ENCODE data around the gene PEX5.

PEX5 gene

DNA sequence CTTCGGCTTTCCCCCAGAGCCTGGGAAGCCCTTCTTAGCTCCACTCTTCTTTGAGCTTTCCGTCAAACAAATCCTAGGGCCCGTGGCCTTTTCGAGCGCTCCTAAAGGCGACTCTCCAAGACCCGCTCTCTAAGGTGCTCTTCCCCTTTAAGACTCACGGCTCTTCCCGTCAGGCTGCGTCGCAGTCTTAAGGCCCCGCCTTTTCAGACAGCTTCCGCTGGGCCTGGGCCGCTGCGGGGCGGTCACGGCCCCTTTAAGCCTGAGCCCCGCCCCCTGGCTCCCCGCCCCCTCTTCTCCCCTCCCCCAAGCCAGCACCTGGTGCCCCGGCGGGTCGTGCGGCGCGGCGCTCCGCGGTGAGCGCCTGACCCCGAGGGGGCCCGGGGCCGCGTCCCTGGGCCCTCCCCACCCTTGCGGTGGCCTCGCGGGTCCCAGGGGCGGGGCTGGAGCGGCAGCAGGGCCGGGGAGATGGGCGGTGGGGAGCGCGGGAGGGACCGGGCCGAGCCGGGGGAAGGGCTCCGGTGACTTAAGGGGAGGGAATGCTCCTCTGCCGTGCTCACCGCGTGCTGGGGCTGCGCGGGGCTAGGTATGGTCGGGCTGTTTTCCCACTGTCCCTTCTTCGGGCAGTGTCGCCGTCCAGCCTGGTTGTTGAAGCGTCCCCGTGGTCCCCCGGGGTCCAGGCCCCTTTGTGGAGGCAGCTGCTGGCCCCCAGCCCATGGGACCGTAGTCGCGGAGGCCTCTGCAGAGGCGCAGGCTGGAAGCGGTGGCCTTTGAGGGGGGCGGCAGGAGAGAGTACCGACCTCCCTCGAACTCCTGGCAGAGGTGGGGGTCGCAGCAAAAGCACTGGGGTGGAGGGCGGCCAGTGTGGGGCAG is at the start of gene PEX5:
TSS of gene PEX5 (plus strand) at position 289 of the 870 bp plus-strand sequence. CDS start 692 bp downstream, outside the sequence.
- DNase-seq (ENCODE audit: low spot score): peak; percentile 97

DNA sequence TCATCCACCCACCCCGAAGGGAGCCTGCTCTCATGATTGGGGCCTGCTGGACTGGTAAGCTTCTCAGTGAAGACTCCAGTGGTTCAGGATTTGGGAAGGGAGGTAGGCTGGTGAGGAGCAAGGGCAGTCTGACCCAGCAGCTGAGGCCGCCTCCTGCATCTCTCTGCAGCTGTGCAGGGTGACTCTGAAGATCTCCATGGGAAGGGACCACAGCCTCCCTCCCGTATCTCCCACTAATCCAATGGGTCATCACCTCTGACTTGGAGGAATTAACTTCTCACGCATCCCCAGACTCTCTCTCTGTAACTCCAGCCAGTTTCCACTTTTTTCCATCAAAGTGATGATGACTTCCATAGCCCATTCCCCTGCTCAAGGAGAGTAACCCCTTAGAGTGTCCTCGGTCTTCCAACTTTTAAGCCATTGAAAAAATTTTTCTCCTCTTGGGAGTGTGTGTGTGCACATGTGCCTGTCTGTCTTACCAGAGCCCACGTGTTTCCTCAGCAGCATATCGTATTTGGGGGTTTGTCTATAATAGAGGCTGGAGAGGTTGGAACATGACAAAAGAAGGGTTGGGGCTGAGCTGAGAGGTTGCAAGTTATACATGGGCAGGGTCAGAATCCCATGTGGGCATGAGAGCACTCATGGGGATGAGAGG is 48.0 kb upstream of the PEX5 start:
- no peak for DNase-seq (ENCODE audit: low spot score)

DNA sequence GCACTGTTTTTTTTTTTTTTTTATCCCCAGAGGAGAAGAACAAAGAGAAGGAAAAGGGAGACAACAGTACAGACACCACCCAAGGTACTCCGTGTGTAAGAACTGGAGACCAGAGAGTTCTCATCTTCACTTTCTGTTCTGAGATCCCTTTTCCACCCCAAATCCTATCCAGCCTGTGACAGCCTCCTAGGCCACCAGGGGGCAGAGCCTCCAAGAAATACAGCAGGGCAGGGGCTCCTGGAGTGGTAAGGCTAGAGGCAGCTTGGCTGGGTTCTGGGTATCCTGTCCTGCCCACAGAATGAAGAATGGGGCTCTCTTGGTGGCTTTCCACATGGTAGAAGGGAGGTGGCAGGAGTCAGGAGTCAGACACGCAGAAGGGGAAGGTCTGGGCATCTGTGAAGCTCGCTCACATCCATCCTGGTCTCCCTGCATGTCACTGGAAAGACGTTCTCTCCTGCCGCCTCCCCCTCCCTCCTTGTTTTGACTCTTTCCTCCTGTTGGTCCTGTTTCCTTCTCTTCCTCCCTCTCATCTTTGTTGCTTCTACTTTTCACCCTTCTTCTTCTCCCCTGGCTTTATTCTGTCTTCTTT is 47.3 kb upstream of the PEX5 start:
- DNase-seq (ENCODE audit: low spot score): peak; percentile 63

DNA sequence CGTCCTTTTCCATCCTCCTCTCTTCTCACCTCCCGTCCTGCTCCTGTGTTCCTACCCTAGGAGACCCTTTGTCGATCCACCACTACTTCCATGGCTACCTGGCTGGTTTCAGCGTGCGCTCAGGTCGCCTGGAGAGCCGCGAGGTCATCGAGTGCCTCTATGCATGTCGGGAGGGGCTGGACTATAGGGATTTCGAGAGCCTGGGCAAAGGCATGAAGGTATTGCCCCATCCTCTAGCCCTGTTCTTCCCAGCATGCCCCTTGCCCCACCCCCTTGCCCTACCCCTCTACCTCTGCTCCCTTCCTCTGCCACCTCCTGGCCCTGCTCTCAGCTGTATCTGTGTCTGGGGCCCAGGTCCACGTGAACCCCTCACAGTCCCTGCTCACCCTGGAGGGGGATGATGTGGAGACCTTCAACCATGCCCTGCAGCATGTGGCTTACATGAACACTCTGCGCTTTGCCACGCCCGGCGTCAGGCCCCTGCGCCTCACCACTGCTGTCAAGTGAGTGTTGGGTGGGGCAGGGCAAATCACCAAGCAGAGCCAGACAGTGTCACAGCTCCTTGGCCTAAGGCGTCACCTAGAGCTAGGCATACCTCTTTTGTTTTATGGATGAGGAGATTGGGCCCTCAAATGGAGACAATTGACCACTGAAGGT is 46.5 kb upstream of the PEX5 start:
- DNase-seq (ENCODE audit: low spot score): no peak

DNA sequence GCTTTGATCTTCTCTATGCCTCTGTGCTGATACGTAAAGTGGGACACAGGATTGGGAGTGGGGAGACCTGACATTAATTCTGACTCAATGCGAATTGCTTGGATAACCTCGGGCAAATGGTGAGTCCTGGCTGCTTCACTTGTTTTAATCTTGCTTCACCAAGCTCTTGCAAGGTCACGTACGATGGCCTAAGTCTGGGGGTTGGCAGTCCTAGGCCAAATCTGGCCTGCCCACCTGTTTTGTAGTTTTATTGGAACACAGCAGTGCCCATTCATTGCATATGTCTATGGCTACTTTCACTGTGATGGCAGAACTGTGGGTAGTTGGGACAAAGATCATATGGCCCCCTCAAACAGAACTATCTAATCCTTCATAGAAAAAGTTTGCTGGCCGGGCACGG is 45.9 kb upstream of the PEX5 start:
- DNase-seq (ENCODE audit: low spot score): no peak

DNA sequence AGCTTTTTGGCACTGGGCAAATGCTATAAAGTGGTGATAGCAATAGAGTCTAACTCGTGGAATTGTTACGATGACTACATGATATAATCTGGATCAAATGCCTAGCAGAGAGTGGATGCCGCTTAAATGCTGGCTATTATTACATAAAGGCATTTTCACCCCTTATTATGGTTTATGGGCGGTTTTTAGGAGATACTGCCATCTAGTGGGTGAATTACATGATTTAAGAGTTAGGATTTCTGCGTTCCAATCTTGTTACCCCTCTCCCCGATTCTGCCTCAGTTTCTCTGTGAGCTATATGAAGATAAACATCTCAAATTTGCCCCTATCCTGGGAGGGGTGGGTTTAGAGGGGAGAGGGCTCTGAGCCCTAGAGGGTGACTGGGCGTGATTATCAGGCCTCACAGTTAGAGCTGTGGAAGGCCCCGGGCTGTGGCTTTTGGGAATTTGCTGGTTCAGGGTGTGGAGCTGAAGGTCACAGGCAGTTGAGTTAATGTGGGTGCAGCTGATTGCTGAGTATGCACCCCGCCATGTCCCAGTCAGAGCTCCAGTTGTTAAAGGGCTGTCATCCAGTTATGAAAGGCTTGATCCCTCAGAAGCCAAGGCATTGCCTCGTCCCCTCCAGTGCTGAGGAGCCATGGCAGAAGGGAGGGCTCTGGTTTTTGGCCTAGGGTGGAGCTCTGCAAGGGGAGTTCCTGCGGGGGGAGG is 44.9 kb upstream of the PEX5 start:
- peak; percentile 52 for DNase-seq (ENCODE audit: low spot score)

DNA sequence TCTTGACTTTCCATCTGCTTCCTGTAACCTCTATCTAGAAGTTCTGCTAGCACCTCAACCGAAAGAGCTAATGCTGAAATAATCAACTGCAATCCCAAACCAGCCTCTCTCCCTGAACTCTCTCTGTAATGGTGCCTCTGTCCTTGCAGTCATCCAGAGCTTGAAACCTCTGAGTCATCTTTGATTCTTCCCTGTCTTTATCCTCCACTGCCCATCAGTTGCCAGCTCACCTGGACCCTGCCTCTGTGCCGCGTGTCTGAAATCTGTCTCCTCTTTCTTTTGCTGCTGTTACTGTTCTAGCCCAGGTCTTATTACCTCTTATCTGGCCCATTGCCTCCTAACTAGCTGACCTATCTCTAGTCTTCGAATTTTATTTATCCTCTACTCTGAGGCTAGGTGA is 43.8 kb upstream of the PEX5 start:
- DNase-seq (ENCODE audit: low spot score): no peak

DNA sequence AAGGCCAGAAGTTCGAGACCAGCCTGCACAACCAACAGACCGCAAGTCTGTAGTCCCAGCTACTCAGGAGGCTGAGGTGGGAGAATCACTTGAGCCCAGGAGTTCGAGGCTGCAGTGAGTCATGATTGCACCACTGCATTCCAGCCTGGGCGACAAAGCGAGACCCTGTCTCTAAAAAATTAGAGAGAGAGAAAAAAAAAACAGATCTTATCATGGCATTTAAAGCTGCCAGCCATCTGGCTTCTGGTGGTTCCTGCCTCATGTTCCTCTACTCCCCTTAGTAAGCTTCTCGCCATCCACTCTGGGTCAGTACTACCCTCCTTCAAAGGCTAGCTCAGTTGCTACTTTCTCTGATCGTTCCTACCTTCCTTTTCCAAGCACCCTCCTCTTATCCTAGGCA is 43.3 kb upstream of the PEX5 start:
- DNase-seq (ENCODE audit: low spot score): no peak

DNA sequence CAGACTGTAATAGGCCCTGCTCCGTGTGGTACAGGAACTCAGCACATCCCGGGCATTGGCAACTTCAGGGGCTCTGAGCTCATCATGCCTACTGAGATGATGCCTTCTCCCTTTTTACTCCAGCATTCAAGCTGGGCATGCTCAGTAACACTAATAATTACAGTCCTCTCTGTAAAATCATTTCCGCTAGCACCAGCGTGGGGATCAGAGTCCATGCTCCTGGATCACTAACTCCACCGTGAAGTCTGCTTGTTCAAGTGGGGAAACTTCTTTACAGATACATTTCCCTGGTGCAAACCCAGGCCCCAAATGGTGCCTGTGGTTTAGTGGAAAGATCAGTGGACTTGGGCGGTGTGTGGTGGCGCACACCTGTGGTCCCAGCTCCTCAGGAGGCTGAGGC is 42.6 kb upstream of the PEX5 start:
- DNase-seq (ENCODE audit: low spot score): no peak

DNA sequence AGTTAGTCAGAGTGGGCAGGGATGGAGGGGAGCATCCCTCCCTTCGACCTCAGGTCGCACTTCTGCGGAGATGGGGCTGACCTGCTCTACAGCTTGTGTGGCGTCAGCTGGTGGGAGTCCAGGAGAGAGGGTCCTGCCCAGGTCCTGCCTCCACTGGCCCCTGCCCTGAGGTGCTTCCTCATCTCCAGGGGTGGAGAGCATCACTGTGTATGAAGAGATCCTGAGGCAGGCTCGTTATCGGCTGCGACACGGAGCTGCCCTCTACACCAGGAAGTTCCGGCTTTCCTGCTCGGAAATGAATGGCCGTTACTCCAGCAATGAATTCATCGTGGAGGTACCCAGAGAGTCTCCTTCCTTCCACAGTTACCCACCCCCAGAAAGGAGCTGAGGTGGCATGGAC is 39.1 kb upstream of the PEX5 start:
- no peak for DNase-seq (ENCODE audit: low spot score)

DNA sequence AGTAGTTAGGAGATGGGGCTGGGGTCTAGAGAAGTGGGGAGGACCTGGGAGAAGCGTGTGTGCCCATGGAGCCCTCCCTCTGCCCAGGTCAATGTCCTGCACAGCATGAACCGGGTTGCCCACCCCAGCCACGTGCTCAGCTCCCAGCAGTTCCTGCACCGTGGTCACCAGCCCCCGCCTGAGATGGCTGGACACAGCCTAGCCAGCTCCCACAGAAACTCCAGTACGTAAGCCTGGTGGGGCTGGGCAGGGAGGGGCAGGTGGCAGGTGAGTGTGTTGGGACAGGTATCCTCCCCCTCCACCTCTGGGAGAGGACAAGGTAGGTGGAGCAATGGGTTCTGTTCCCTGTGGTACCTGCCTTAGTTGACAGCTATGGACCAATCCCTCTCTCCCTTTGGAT is 38.6 kb upstream of the PEX5 start:
- DNase-seq (ENCODE audit: low spot score): no peak

DNA sequence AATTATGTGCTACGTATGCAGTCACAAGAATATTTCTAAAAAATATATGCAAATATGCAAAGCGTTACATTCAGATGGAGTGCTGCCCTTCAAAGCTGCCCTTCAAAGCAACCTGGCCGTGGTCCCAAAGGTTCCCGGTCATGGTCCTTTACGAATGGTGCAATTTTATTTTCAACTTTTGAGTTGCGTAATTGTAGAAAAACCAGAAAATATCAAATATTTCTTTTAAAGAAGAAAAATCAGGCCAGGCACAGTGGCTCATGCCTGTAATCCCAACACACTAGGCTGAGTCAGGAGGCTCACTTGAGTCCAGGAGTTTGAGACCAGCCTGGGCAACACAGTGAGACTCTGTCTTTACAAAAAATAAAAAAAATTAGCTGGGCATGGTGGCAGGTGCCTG is 38.0 kb upstream of the PEX5 start:
- DNase-seq (ENCODE audit: low spot score): no peak

DNA sequence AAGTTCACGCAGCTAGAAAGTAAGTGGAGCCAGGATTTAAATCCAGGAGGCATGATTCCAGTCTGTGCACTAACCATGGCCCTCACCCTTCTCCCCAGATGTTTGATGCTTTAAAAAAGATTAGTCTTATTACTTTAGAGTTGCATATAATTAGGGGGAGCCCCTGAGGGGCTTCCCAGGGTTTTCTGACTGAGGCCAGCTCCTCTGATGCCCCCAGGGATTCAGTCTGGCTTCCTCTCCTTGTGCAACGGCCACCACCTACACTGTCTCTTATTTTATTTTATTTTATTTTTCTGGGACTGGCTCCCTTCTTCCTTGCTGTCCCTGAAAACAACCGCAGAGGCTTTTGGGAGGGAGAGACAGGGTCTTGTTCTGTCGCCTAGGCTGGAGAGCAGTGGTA is 36.7 kb upstream of the PEX5 start:
- DNase-seq (ENCODE audit: low spot score): no peak

DNA sequence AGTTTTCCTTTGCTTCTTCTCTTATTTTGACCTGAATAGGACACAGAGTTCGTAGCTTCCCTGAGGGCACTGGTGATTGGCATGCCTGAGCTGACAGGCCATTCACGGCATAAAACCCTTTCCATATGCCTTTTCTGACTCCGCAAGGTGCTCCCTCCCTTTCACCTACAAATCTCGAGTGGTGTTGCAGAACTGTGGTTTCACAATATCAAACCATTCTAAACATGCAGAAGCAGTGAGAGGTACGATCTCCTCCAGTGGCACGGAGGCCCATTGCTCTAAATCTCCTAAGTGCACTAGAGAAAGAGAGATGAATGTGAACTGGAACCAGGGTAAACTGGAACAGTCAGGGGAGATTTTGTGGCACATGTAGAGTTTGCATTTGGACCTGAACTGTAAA is 35.4 kb upstream of the PEX5 start:
- no peak for DNase-seq (ENCODE audit: low spot score)

DNA sequence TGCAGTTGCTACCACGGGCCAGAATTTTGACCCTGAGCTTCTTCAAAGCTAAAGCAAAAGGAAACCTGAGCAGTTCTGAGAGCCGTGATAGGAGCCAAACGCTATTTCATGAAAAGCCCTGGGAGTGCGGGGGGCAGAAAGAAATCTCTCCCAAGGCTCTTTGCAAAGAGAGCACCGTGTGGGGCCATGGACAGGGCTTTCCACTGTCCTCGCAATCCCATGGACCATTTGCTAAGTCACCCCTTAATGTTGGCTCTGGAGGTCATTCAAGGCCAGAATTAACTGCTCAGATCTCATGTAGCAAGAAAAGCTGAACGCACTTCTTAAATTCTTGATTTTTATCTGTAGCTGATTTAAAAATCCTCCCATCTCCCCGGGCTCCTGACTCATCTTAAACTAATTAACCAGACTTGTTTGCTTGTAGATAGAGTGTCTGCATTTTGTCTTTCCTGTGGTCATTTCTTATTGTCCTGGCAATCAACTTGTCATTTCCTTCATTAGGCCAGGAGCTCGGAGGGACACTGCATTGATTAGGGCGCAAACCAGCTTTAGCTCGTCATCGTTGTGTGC is 34.5 kb upstream of the PEX5 start:
- DNase-seq (ENCODE audit: low spot score): no peak

DNA sequence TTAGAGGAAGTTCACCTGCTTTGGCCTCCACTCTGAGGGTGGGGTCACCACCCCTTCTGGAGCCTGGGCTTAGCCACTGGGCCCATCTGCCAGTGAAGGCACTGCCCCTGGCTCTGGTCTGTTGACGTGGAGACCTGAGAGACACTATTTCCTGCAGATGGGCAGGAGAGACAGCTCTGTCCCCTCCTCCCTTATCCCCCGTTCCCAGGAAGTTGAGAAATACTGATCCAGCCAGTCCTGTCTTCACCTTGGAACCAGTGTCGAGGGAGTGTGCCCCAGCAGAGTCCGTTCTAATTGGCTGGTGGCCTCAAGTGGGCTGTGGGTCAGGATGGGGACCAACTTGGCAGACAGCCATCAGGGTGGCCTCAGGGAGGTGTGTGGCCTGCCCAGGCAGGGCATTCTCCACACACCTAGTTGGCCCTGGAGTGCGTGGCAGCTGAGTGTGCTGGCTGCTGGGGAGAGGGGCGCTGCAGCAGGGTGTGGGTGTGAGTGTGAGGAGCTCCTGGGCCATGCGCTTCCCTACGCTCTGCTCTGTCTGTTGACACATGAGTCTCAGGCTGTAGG is 33.9 kb upstream of the PEX5 start:
- DNase-seq (ENCODE audit: low spot score): no peak

DNA sequence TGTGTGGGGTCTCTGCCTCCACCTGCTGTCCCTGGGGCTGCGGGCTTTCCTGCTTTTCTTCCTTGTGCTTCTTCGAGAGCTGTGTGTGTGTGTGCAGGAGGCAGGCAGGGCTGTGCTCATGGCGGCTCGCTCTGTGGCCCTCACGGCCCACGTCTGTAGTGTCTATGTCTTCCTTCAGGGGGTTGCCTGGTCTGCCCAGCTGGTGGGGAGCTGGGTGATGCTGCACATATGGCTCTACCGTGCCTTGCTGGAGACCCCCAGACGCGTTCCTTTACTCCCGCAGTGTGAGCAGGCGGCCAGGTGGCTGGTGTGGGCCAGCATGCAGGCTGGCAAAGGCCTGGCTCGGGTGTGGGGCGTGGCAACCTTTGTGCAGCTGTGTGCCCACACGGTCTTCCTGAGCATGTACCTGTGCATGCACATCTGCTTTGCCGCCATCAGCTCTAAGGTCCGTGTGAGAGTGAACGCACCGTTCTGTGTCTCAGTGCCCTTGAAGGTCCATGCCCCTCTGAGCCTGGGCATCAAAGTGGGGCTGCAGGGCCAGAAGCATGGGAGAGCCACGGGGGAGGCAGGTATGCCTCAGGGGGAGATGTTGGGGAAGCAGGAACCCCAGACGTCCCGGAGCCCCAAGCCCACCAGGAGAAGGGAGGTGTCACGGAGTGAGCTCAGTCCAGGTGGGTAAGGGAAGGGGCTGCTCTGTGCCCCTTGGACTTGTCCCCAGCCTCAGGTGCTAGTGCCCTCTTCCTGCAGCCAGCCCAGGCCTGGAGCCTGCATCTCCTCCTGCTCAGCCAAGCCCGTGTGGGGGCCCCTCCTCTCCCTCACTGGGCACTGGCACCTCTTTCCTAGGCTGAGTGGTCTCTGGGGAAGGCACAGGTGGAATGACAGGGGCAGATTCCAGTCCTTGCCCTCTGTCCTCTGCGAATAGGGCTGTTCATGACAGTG is 33.0 kb upstream of the PEX5 start:
- no peak for DNase-seq (ENCODE audit: low spot score)

DNA sequence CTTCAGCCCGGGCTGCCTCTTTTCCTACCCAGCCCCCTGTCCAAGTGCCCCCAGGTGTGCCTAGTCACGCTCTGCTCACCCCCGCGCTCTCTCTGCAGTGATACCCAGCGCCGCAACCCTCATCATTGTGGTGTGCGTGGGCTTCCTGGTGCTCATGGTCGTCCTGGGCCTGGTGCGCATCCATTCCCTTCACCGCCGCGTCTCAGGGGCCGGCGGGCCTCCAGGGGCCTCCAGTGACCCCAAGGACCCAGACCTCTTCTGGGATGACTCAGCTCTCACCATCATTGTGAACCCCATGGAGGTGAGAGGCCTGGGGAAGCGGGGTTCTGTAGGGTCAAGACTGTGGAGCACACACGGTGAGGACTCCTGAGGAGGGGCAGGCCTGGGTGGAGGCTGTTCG is 32.1 kb upstream of the PEX5 start:
- DNase-seq (ENCODE audit: low spot score): no peak

DNA sequence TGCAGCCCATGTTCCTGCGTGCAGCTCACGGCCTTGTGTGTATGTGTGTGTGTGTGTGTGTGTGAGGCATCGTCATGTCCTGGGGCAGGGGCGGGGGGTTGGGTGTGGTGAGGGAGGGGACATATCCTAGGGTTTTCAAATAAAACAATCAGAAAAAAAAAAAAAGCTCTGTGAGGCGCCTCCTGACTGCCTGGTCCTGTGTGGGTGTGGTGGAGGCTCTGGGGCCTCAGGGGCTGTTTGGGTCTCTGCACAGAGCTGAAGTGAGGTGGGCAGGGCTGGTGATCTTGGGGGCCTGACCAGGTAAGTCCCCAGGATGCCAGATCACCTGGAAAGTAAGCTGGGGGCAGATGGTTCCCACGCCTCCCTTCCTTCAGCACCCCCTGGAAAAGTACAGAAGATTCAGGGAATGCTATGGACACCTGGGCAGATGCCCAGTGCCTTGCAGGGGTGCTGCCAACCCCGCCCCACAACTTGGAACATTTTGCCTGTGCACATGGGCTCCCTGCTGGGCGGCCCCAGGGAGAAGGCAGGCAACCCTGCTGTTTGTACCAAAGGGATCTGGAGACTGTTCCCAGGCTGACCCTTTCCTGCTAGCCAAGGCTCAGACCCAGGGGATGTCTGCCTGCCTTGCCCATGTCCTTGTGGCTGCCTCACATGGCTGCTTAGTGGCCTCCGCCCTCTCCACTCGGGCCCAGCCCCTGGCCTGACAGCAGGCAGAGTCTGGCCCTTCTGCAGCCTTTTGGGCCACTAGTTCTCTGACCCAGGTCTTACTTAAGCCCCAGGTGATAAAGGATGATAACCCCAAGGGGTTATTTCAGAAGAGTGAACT is 30.5 kb upstream of the PEX5 start:
- no peak for DNase-seq (ENCODE audit: low spot score)

All from RKO (cell line).